B cell (primary cell): ENCODE measurements around the gene TMBIM6. TPM values are rescaled to one million over a fixed set of nuclear protein-coding genes. Genes with fewer than 3 reads are reported as not detected.
"Not testable (repeated sequence)": the region's sequence is repeated elsewhere in the genome, so short reads cannot be mapped to it uniquely, and the experiment has no call there.

Source experiments
- ATAC-seq: fragments of 200-7000 bp; cut with Tn5 transposase; one replicate; pipeline ENCODE4 v1.10.0; 2021; ENCODE audit warnings: low read depth, mild to moderate bottlenecking, moderate number of reproducible peaks, moderate library complexity
- CTCF ChIA-PET: fragments of 350-600 bp; sonication (Branson Sonifier 250); formaldehyde crosslinking; loops from one replicate; lab custom pipeline; 2021; ENCODE audit warnings: antibody characterized with exemption, inconsistent platforms; lab: Charles Lee
- POLR2A ChIA-PET: fragments of 350-600 bp; sonication (Branson Sonifier 250); formaldehyde crosslinking; loops from one replicate; lab custom pipeline; 2021; ENCODE audit warnings: antibody characterized with exemption; lab: Charles Lee
- DNase-seq: peaks from one replicate; pipeline ENCODE4 v3.0.0; 2013
- H2AFZ ChIP-seq: 2 replicates; pipeline ENCODE4 v1.6.1; 2012; ENCODE audit warnings: mild to moderate bottlenecking, low read depth, low read length; ENCODE audit not compliant: insufficient read depth, poor library complexity, severe bottlenecking
- H3K27ac ChIP-seq, 2 donors: 1 replicate in 1 of 2; 2 replicates in 1 of 2; pipeline ENCODE4 v1.5.1; 2012 to 2013; ENCODE audit warnings: low read length in 2 of 2, mild to moderate bottlenecking in 2 of 2, moderate library complexity in 1 of 2
- H3K27me3 ChIP-seq, 4 experiments: fragments of 200-600 bp in 1 of 4; sonication (generic) in 1 of 4; replicated peaks in 1 of 4; 1 replicate in 2 of 4; 2 replicates in 2 of 4; pipeline versions ENCODE4 v1.6.1 to v1.7.0; 2013 to 2016; ENCODE audit warnings: low read length in 3 of 4, mild to moderate bottlenecking in 2 of 4, mixed read lengths in 1 of 4, moderate library complexity in 1 of 4; ENCODE audit not compliant: insufficient read depth in 4 of 4, control insufficient read depth in 3 of 4; ENCODE audit errors: control extremely low read depth in 1 of 4
- H3K36me3 ChIP-seq, 2 experiments: replicated peaks in 1 of 2; 1 replicate in 1 of 2; 2 replicates in 1 of 2; pipeline versions ENCODE4 v1.6.1 to v1.7.1; 2013; ENCODE audit warnings: low read length in 1 of 2; ENCODE audit not compliant: insufficient read depth in 2 of 2, control insufficient read depth in 1 of 2; ENCODE audit errors: control extremely low read depth in 1 of 2, extremely low read depth in 1 of 2
- H3K4me1 ChIP-seq, 2 donors: fragments of 200-600 bp in 1 of 2; sonication (generic) in 1 of 2; 1 replicate in 1 of 2; 2 replicates in 1 of 2; pipeline versions ENCODE4 v1.5.1 to v1.6.1; 2013 to 2017; ENCODE audit warnings: low read length in 2 of 2; ENCODE audit not compliant: control insufficient read depth in 2 of 2, insufficient read depth in 2 of 2
- H3K4me2 ChIP-seq: replicated peaks from 2 replicates; pipeline ENCODE3; 2012; ENCODE audit warnings: mild to moderate bottlenecking, low read depth, low read length; ENCODE audit not compliant: poor library complexity, severe bottlenecking
- H3K4me3 ChIP-seq, 5 experiments: fragments of 200-600 bp in 1 of 5; sonication (generic) in 1 of 5; 1 replicate in 3 of 5; 2 replicates in 2 of 5; pipeline versions ENCODE4 v1.5.1 to v1.7.0; 2011 to 2016; ENCODE audit warnings: low read length in 4 of 5, mild to moderate bottlenecking in 4 of 5, low read depth in 2 of 5, control low read depth in 1 of 5, moderate library complexity in 1 of 5; ENCODE audit not compliant: insufficient read depth in 1 of 5; ENCODE audit errors: control extremely low read depth in 1 of 5, extremely low read depth in 1 of 5
- H3K79me2 ChIP-seq: fragments of 200-600 bp; sonication (generic); one replicate; pipeline ENCODE4 v1.6.0; 2016; ENCODE audit warnings: low read length; ENCODE audit not compliant: control insufficient read depth, insufficient read depth
- H3K9ac ChIP-seq: fragments of 200-600 bp; sonication (generic); 2 replicates; pipeline ENCODE4 v1.6.1; 2017; ENCODE audit warnings: mild to moderate bottlenecking, low read length, moderate library complexity
- H3K9me3 ChIP-seq, 3 donors: one replicate each; pipeline versions ENCODE4 v1.6.1 to v1.7.1; 2013; ENCODE audit warnings: low read length in 2 of 3; ENCODE audit not compliant: control insufficient read depth in 2 of 3, insufficient read depth in 1 of 3; ENCODE audit errors: control extremely low read depth in 1 of 3
- H4K20me1 ChIP-seq: 2 replicates; pipeline ENCODE4 v1.6.0; 2012; ENCODE audit warnings: mild to moderate bottlenecking, low read length; ENCODE audit not compliant: insufficient read depth, control insufficient read depth, poor library complexity, severe bottlenecking
- H3K27ac Mint-ChIP-seq: one replicate; pipeline ENCODE4 v1.8.0; 2021; ENCODE audit warnings: mixed read lengths
- H3K27me3 Mint-ChIP-seq: one replicate; pipeline ENCODE4 v1.8.0; 2021; ENCODE audit warnings: mixed read lengths
- H3K4me1 Mint-ChIP-seq: one replicate; pipeline ENCODE4 v1.8.0; 2021; ENCODE audit warnings: mixed read lengths
- H3K4me3 Mint-ChIP-seq: one replicate; pipeline ENCODE4 v1.8.0; 2021; ENCODE audit warnings: mixed read lengths
- H3K9me3 Mint-ChIP-seq: one replicate; pipeline ENCODE4 v1.8.0; 2022; ENCODE audit warnings: mixed read lengths; ENCODE audit not compliant: insufficient read depth
- CTCF ChIP-seq: fragments of 200-600 bp; IDR thresholded peaks from one replicate; pipeline ENCODE4 v1.8.0; 2022; ENCODE audit warnings: antibody characterized with exemption, mild to moderate bottlenecking
- EZH2 ChIP-seq: IDR thresholded peaks from 2 replicates; pipeline ENCODE4 v1.6.1; 2012; ENCODE audit warnings: borderline replicate concordance, low read depth, mild to moderate bottlenecking, moderate library complexity, low read length; ENCODE audit not compliant: insufficient read depth, poor library complexity, severe bottlenecking
- WGBS: methylation state at CpG from one replicate; pipeline ENCODE4 v1.1.5; 2013; ENCODE audit warnings: missing lambda C conversion rate; ENCODE audit not compliant: insufficient coverage; 5-methylcytosine and 5-hydroxymethylcytosine counted together
- intact Hi-C: fragments of 100-400 bp; cut with micrococcal nuclease; formaldehyde crosslinking; loops from one replicate; pipeline ENCODE4 v1.10.0; 2022
- polyA plus RNA-seq: library from polyadenylated mRNA; depleted of rRNA; stranded (reverse); fragments of >200 nt; gene quantifications from 2 replicates; pipeline ENCODE4 v1.2.3, GENCODE V29; 2012
- total RNA-seq, 2 donors: library from RNA; stranded (reverse); fragments of 120-200 nt in 1 of 2; gene quantifications; 1 replicate in 1 of 2; 2 replicates in 1 of 2; pipeline versions ENCODE4 v1.2.3 to v1.2.4, GENCODE V29; 2013 to 2022

The TMBIM6 gene
- total and polyA plus RNA-seq, 2 donors (not counting 1 experiment from before 2014, with no cell fraction given), result 178 to 336 TPM

DNA sequence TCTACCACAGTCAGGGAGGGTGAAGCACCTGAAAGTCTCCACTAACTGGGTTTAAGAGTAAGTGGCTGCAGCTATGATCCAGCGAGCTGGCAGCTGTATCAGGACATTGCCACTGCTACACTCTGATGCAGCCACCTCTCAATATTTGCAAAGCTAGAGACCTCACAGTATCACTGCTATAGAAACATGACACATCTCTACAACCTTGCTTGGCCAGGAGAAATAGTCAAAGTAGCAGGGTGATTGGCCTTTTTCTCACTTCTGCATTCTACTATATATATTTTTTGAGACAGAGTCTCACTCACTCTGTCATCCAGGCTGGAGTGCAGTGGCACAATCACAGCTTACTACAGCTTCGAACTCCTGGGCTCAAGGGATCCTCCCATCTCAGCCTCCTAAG, 24.8 kb upstream of the TMBIM6 start:
- TF ChIP-seq EZH2 (no peak), CTCF (no peak)
- H3K4me1 Mint-ChIP-seq, result peaks cover 2% of the 10 kb centered on the region
- peak; percentile 28 for DNase-seq
- peaks cover 11% of the 10 kb centered on the region for H3K27me3 Mint-ChIP-seq
- no peak overlapping the region for H3K9ac ChIP-seq
- no peak overlapping the region for H3K4me3 ChIP-seq
- H3K27ac Mint-ChIP-seq, result no peak overlapping the region
- H3K9me3 Mint-ChIP-seq, result no peaks in the 10 kb centered on the region
- 83% methylated on average over 1 of the region's 2 CpGs for WGBS
- CTCF ChIA-PET, result interaction anchor here (1.0 to 2.4 kb wide), 3 partner anchors 25 to 78 kb away, joined by 5 to 7 read pairs (median 6); partner anchors contain the start of gene TMBIM6
- H3K36me3 ChIP-seq, result no peaks in the 10 kb centered on the region
- ATAC-seq, result peak; percentile 70
- no peak overlapping the region for H3K4me2 ChIP-seq
- H3K27me3 ChIP-seq, result peaks cover 0 to 11% (median under 1%) of the 10 kb centered on the region in 4 experiments
- no peaks in the 10 kb centered on the region for H3K79me2 ChIP-seq
- H3K4me1 ChIP-seq, result peaks cover 5 to 10% of the 10 kb centered on the region in 2 donors
- H3K9me3 ChIP-seq, result peaks cover 0 to 4% (median 0%) of the 10 kb centered on the region in 3 donors
- no peak overlapping the region for H3K27ac ChIP-seq
- intact Hi-C loops, result no loop called here
- H4K20me1 ChIP-seq, result no peaks in the 10 kb centered on the region
- POLR2A ChIA-PET, result interaction anchor here (1.2 kb wide), 1 partner anchor 25 kb away, joined by 3 read pairs; the partner anchor contains the start of gene TMBIM6
- no peak overlapping the region for H3K4me3 Mint-ChIP-seq
- no peak overlapping the region for H2AFZ ChIP-seq

DNA sequence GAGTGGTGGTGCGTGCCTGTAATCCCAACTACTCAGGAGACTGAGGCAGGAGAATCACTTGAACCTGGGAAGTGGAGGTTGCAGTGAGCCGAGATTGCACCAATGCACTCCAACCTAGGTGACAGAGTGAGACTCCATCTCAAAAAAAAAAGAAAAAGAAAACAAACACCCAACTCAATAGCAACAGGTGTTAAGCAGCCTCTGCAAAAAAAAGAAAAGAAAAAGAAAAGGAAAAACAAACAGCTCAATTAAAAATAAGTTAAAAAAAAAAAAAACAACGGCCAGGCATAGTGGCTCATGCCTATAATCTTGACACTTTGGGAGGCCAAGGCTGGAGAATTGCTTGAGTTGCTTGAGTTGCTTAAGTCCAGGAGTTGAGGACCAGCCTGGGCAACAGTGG, 23.6 kb upstream of the TMBIM6 start:
- H2AFZ ChIP-seq, ATAC-seq, H3K9me3 Mint-ChIP-seq, H3K4me2 ChIP-seq, intact Hi-C loops, H3K4me3 Mint-ChIP-seq, H3K9ac ChIP-seq, DNase-seq, H3K27me3 Mint-ChIP-seq, H3K4me1 Mint-ChIP-seq, H3K36me3 ChIP-seq, H4K20me1 ChIP-seq, H3K27ac Mint-ChIP-seq, H3K27ac ChIP-seq, H3K4me3 ChIP-seq, H3K79me2 ChIP-seq, H3K27me3 ChIP-seq, H3K9me3 ChIP-seq: not testable (repeated sequence)
- CTCF ChIA-PET, result interaction anchor here (0.6 to 2.2 kb wide), 5 partner anchors 73 to 818 kb away, joined by 3 to 5 read pairs (median 3); no protein-coding TSS in a partner anchor
- H3K4me1 ChIP-seq, result peaks cover 5 to 10% of the 10 kb centered on the region in 2 donors
- WGBS, result no CpG with 5 or more reads among the region's 3 CpGs
- POLR2A ChIA-PET, result interaction anchor here (0.7 to 1.2 kb wide), 2 partner anchors 24 to 52 kb away, joined by 3 read pairs; partner anchors contain the start of gene TMBIM6
